Liver (tissue), 9 donors: ENCODE data around the gene GPR4. TPM values are rescaled to one million over a fixed set of nuclear protein-coding genes. Genes with fewer than 3 reads are reported as not detected.

ENCODE experiments used
- DNase-seq: peaks from one replicate; pipeline ENCODE4 v3.0.0-alpha.2; 2017; ENCODE audit warnings: low spot score
- H3K27ac ChIP-seq, 2 donors: one replicate each; pipeline ENCODE4 v1.7.0; 2013; ENCODE audit warnings: inconsistent platforms in 2 of 2, low read length in 2 of 2, control low read depth in 1 of 2, low read depth in 1 of 2, mild to moderate bottlenecking in 1 of 2
- H3K27me3 ChIP-seq, 4 donors: one replicate each; pipeline versions ENCODE4 v1.6.1 to v1.7.0; 2013; ENCODE audit warnings: low read length in 3 of 4, inconsistent platforms in 1 of 4, mild to moderate bottlenecking in 1 of 4, moderate library complexity in 1 of 4; ENCODE audit not compliant: control insufficient read depth in 4 of 4, insufficient read depth in 4 of 4
- H3K36me3 ChIP-seq, 4 donors: one replicate each; pipeline versions ENCODE4 v1.6.1 to v1.7.0; 2013; ENCODE audit warnings: low read length in 3 of 4, mild to moderate bottlenecking in 3 of 4, low read depth in 1 of 4, moderate library complexity in 1 of 4; ENCODE audit not compliant: control insufficient read depth in 4 of 4, insufficient read depth in 3 of 4
- H3K4me1 ChIP-seq, 4 donors: one replicate each; pipeline versions ENCODE4 v1.6.1 to v1.7.0; 2013; ENCODE audit warnings: low read length in 3 of 4, mild to moderate bottlenecking in 3 of 4, moderate library complexity in 1 of 4; ENCODE audit not compliant: control insufficient read depth in 4 of 4, insufficient read depth in 4 of 4
- H3K4me3 ChIP-seq, 3 donors: one replicate each; pipeline versions ENCODE4 v1.6.1 to v1.7.0; 2013; ENCODE audit warnings: low read length in 3 of 3, control low read depth in 1 of 3, low read depth in 1 of 3, mild to moderate bottlenecking in 1 of 3
- H3K9ac ChIP-seq, 2 donors: one replicate each; pipeline ENCODE4 v1.7.0; 2013; ENCODE audit warnings: low read length in 2 of 2, mild to moderate bottlenecking in 2 of 2, moderate library complexity in 2 of 2, control low read depth in 1 of 2, low read depth in 1 of 2
- H3K9me3 ChIP-seq, 4 donors: one replicate each; pipeline versions ENCODE4 v1.6.1 to v1.7.0; 2013; ENCODE audit warnings: low read length in 3 of 4; ENCODE audit not compliant: control insufficient read depth in 4 of 4
- EGR1 ChIP-seq, 2 donors: IDR thresholded peaks; 2 replicates each; pipeline ENCODE4 v1.6.1; 2016 to 2018; ENCODE audit warnings: antibody characterized with exemption in 2 of 2, low read depth in 2 of 2
- FOXA1 ChIP-seq: IDR thresholded peaks from 2 replicates; pipeline ENCODE4 v1.6.1; 2016; ENCODE audit warnings: antibody characterized with exemption
- FOXA2 ChIP-seq: IDR thresholded peaks from 2 replicates; pipeline ENCODE4 v1.6.1; 2016; ENCODE audit warnings: antibody characterized with exemption
- GABPA ChIP-seq, 2 donors: IDR thresholded peaks in 1 of 2; conservative IDR thresholded peaks in 1 of 2; 2 replicates each; pipeline ENCODE4 v1.6.1; 2016; ENCODE audit warnings: antibody characterized with exemption in 2 of 2, mild to moderate bottlenecking in 1 of 2, moderate library complexity in 1 of 2
- HNF4A ChIP-seq, 2 donors: conservative IDR thresholded peaks; 2 replicates each; pipeline ENCODE4 v1.6.1; 2016; ENCODE audit warnings: antibody characterized with exemption in 2 of 2, mild to moderate bottlenecking in 2 of 2
- HNF4G ChIP-seq: IDR thresholded peaks from 2 replicates; pipeline ENCODE4 v1.6.1; 2016; ENCODE audit warnings: antibody characterized with exemption
- JUND ChIP-seq, 2 donors: IDR thresholded peaks; 2 replicates each; pipeline ENCODE4 v1.6.1; 2016; ENCODE audit warnings: antibody characterized with exemption in 2 of 2
- NR2F2 ChIP-seq: IDR thresholded peaks from 2 replicates; pipeline ENCODE4 v1.6.1; 2016; ENCODE audit warnings: antibody characterized with exemption
- RAD21 ChIP-seq, 2 donors: IDR thresholded peaks; 2 replicates each; pipeline ENCODE4 v1.6.1; 2016; ENCODE audit warnings: antibody characterized with exemption in 2 of 2, mild to moderate bottlenecking in 2 of 2
- RXRA ChIP-seq, 2 donors: IDR thresholded peaks; 2 replicates each; pipeline ENCODE4 v1.6.1; 2017 to 2018; ENCODE audit warnings: antibody characterized with exemption in 2 of 2, mild to moderate bottlenecking in 1 of 2
- SP1 ChIP-seq: IDR thresholded peaks from 2 replicates; pipeline ENCODE4 v1.6.1; 2018; ENCODE audit warnings: antibody characterized with exemption, mild to moderate bottlenecking
- TAF1 ChIP-seq: conservative IDR thresholded peaks from 2 replicates; pipeline ENCODE4 v1.6.1; 2016; ENCODE audit warnings: antibody characterized with exemption, mild to moderate bottlenecking
- YY1 ChIP-seq: IDR thresholded peaks from 2 replicates; pipeline ENCODE4 v1.6.1; 2016; ENCODE audit warnings: antibody characterized with exemption, mild to moderate bottlenecking
- WGBS: extraction: QIAGEN DNeasy Blood & Tissue Kit; methylation state at CpG from one replicate; pipeline ENCODE4 v1.1.7; 2013; 5-methylcytosine and 5-hydroxymethylcytosine counted together
- polyA plus RNA-seq, 2 donors: library from polyadenylated mRNA; stranded (reverse) in 1 of 2; unstranded in 1 of 2; fragments of 200-250 nt in 1 of 2; fragments of >200 nt in 1 of 2; fragmentation: Nextera tagmentation in 1 of 2; extraction: Ambion mirVana in 1 of 2; gene quantifications; one replicate each; pipeline versions ENCODE4 v1.2.1 to v1.2.3, GENCODE V29; 2013 to 2015
- total RNA-seq, 2 donors: library from RNA; depleted of rRNA; stranded (reverse); fragments of >200 nt; gene quantifications; one replicate each; pipeline ENCODE4 v1.2.3, GENCODE V29; 2014
- TF ChIP-seq, protein P1 (sequence below): IDR thresholded peaks from 2 replicates; pipeline ENCODE4 v1.6.1; 2016; ENCODE audit warnings: antibody characterized with exemption
- TF ChIP-seq, protein P2 (sequence below): IDR thresholded peaks from 2 replicates; pipeline ENCODE4 v1.6.1; 2016; ENCODE audit warnings: antibody characterized with exemption, mild to moderate bottlenecking
- TF ChIP-seq, protein P3 (sequence below): IDR thresholded peaks from 2 replicates; pipeline ENCODE4 v1.6.1; 2016; ENCODE audit warnings: antibody characterized with exemption
- TF ChIP-seq, protein P4 (sequence below): IDR thresholded peaks from 2 replicates; pipeline ENCODE4 v1.6.1; 2016; ENCODE audit warnings: antibody characterized with exemption
- TF ChIP-seq, protein P5 (sequence below): fragments of 150-350 bp; IDR thresholded peaks from 2 replicates; pipeline ENCODE4 v1.5.1; 2017; ENCODE audit warnings: improper control_type of control experiment, low read depth, low read length; ENCODE audit not compliant: missing input control
- donor health status: healthy.
- donor health status: healthy.
- donor health status: healthy.
- donor health status: healthy.
- donor health status: healthy.

Gene GPR4
- total and polyA plus RNA-seq, 4 donors: 0.37 to 1.9 (median 0.97) TPM

DNA sequence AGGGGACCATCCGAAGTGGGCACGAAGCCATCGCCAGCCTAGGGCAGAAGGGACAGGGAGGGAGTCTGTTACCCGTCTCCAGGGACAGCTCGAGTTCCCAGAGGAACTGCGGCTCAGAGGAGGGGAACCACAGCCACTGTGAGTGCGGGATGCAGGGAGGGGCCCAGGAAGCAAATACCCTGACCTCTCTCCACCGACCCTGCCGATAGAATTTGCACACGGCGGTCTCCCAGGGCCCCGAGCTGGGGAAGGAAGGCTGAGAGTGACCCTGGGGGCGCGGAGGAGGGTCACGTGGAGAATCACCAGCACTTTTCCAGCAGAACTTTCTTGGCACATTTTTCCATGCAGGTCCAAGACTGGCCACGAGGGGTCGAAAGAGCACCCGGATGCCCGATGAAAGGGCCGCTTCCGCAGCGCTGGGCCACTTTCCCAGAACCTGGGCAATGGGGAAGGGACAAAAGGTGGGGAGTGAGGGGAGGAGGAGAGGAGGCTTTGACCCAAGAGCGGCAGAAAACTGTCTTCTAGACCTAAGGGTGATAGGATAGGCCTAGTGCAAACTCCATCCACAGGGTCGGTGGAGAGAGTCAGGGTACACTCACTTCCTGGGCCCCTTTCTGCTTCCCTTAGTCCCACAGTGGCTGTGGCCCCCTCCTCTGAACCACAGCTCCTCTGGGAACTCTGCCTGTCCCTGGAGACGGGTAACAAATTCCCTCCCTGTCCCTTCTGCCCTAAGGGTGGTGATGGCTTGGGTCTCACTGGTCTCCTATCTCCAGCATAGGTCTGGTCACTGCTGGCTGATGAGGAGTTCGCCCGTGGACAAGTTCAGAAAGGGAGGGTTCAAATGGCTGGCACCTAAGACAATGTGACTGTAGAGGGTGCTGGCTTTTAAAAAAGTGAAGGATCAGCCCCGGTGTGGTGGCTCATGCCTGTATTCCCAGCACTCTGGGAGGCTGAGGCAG, 5.3 kb upstream of the GPR4 start:
- Histone ChIP-seq H3K9me3 (no peaks in the 10 kb centered on the region), H3K4me3 (no peak overlapping the region), H3K4me1 (peaks cover 0 to 10% (median 3%) of the 10 kb centered on the region in 4 donors), H3K27ac (peak overlapping the region in 1 of 2 donors; percentile 6), H3K9ac (peak overlapping the region in 1 of 2 donors; percentile 33), H3K27me3 (peaks cover 0 to 2% (median 0%) of the 10 kb centered on the region in 4 donors), H3K36me3 (peaks cover 0 to 4% (median 0%) of the 10 kb centered on the region in 4 donors)
- WGBS: 16% methylated on average over 28 of the region's 28 CpGs
- peak; percentile 73 for DNase-seq
- TF ChIP-seq RXRA (IDR thresholded peaks at IDR 0.05) (peak in 1 of 2 donors; percentile 31), YY1 (no peak), FOXA2 (no peak), NR2F2 (peak; percentile 58), GABPA (IDR thresholded peaks at IDR 0.05 in 1 of 2, conservative IDR thresholded peaks at IDR 0.05 in 1 of 2) (no peak), JUND (IDR thresholded peaks at IDR 0.05) (no peak), RAD21 (IDR thresholded peaks at IDR 0.05) (peak; percentile 78 to 87), FOXA1 (no peak), EGR1 (IDR thresholded peaks at IDR 0.05; ENCODE audit: low read depth in 2 of 2) (no peak), SP1 (no peak), TAF1 (no peak), HNF4G (no peak), HNF4A (conservative IDR thresholded peaks at IDR 0.05) (no peak)
- TF ChIP-seq, protein P1, sequence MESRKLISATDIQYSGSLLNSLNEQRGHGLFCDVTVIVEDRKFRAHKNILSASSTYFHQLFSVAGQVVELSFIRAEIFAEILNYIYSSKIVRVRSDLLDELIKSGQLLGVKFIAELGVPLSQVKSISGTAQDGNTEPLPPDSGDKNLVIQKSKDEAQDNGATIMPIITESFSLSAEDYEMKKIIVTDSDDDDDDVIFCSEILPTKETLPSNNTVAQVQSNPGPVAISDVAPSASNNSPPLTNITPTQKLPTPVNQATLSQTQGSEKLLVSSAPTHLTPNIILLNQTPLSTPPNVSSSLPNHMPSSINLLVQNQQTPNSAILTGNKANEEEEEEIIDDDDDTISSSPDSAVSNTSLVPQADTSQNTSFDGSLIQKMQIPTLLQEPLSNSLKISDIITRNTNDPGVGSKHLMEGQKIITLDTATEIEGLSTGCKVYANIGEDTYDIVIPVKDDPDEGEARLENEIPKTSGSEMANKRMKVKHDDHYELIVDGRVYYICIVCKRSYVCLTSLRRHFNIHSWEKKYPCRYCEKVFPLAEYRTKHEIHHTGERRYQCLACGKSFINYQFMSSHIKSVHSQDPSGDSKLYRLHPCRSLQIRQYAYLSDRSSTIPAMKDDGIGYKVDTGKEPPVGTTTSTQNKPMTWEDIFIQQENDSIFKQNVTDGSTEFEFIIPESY: no peak
- TF ChIP-seq, protein P2, sequence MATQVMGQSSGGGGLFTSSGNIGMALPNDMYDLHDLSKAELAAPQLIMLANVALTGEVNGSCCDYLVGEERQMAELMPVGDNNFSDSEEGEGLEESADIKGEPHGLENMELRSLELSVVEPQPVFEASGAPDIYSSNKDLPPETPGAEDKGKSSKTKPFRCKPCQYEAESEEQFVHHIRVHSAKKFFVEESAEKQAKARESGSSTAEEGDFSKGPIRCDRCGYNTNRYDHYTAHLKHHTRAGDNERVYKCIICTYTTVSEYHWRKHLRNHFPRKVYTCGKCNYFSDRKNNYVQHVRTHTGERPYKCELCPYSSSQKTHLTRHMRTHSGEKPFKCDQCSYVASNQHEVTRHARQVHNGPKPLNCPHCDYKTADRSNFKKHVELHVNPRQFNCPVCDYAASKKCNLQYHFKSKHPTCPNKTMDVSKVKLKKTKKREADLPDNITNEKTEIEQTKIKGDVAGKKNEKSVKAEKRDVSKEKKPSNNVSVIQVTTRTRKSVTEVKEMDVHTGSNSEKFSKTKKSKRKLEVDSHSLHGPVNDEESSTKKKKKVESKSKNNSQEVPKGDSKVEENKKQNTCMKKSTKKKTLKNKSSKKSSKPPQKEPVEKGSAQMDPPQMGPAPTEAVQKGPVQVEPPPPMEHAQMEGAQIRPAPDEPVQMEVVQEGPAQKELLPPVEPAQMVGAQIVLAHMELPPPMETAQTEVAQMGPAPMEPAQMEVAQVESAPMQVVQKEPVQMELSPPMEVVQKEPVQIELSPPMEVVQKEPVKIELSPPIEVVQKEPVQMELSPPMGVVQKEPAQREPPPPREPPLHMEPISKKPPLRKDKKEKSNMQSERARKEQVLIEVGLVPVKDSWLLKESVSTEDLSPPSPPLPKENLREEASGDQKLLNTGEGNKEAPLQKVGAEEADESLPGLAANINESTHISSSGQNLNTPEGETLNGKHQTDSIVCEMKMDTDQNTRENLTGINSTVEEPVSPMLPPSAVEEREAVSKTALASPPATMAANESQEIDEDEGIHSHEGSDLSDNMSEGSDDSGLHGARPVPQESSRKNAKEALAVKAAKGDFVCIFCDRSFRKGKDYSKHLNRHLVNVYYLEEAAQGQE: no peak
- TF ChIP-seq, protein P3, sequence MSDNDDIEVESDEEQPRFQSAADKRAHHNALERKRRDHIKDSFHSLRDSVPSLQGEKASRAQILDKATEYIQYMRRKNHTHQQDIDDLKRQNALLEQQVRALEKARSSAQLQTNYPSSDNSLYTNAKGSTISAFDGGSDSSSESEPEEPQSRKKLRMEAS: no peak
- TF ChIP-seq, protein P4, sequence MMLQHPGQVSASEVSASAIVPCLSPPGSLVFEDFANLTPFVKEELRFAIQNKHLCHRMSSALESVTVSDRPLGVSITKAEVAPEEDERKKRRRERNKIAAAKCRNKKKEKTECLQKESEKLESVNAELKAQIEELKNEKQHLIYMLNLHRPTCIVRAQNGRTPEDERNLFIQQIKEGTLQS: no peak
- TF ChIP-seq, protein P5, sequence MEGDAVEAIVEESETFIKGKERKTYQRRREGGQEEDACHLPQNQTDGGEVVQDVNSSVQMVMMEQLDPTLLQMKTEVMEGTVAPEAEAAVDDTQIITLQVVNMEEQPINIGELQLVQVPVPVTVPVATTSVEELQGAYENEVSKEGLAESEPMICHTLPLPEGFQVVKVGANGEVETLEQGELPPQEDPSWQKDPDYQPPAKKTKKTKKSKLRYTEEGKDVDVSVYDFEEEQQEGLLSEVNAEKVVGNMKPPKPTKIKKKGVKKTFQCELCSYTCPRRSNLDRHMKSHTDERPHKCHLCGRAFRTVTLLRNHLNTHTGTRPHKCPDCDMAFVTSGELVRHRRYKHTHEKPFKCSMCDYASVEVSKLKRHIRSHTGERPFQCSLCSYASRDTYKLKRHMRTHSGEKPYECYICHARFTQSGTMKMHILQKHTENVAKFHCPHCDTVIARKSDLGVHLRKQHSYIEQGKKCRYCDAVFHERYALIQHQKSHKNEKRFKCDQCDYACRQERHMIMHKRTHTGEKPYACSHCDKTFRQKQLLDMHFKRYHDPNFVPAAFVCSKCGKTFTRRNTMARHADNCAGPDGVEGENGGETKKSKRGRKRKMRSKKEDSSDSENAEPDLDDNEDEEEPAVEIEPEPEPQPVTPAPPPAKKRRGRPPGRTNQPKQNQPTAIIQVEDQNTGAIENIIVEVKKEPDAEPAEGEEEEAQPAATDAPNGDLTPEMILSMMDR: peak; percentile 87
